ENCODE results near the gene WNT9B.
A peak's percentile ranks its signal among the peaks of the same experiment; 100 is the strongest.

Gene WNT9B

GRCh38 chr17:46851029-46851741 lies at the start of gene WNT9B:
WNT9B (plus strand) TSS chr17:46851583; CDS start chr17:46851639, 56 bp downstream.
- no peak for DNase-seq (ENCODE audit: low spot score)

- no peak for DNase-seq (ENCODE audit: low spot score)
Measured at GRCh38 chr17:46802800-46803199, 48.6 kb upstream of the WNT9B start.

GRCh38 chr17:46803544-46803943 lies 47.8 kb upstream of the WNT9B start:
- no peak for DNase-seq (ENCODE audit: low spot score)

GRCh38 chr17:46805771-46806170 lies 45.6 kb upstream of the WNT9B start:
- DNase-seq (ENCODE audit: low spot score), result no peak

GRCh38 chr17:46809110-46809571 lies 42.2 kb upstream of the WNT9B start:
- DNase-seq (ENCODE audit: low spot score), result no peak

- DNase-seq (ENCODE audit: low spot score), result no peak
Measured at GRCh38 chr17:46810837-46811236, 40.5 kb upstream of the WNT9B start.

GRCh38 chr17:46811978-46812583 lies 39.3 kb upstream of the WNT9B start:
- DNase-seq (ENCODE audit: low spot score), result no peak

GRCh38 chr17:46812624-46813318 lies 38.6 kb upstream of the WNT9B start:
- DNase-seq (ENCODE audit: low spot score), result no peak

- no peak for DNase-seq (ENCODE audit: low spot score)
Measured at GRCh38 chr17:46813920-46814319, 37.5 kb upstream of the WNT9B start.

- DNase-seq (ENCODE audit: low spot score), result no peak
Measured at GRCh38 chr17:46814446-46814845, 36.9 kb upstream of the WNT9B start.

- DNase-seq (ENCODE audit: low spot score), result no peak
Measured at GRCh38 chr17:46815474-46816353, 35.7 kb upstream of the WNT9B start.

- DNase-seq (ENCODE audit: low spot score), result no peak
Measured at GRCh38 chr17:46817151-46817900, 34.1 kb upstream of the WNT9B start.

- no peak for DNase-seq (ENCODE audit: low spot score)
Measured at GRCh38 chr17:46817901-46818209, 33.5 kb upstream of the WNT9B start.

- peak; percentile 54 for DNase-seq (ENCODE audit: low spot score)
Measured at GRCh38 chr17:46818316-46818928, 33.0 kb upstream of the WNT9B start, which contains the start of gene WNT3. WNT3 (minus strand) TSS chr17:46818692; CDS start chr17:46818597, 95 bp downstream.

GRCh38 chr17:46818929-46819859 lies 32.2 kb upstream of the WNT9B start:
- no peak for DNase-seq (ENCODE audit: low spot score)

- DNase-seq (ENCODE audit: low spot score), result no peak
Measured at GRCh38 chr17:46819906-46820351, 31.5 kb upstream of the WNT9B start.

GRCh38 chr17:46820592-46821450 lies 30.6 kb upstream of the WNT9B start:
- DNase-seq (ENCODE audit: low spot score), result no peak

GRCh38 chr17:46821482-46822387 lies 29.6 kb upstream of the WNT9B start:
- DNase-seq (ENCODE audit: low spot score), result no peak
